Esophagus (tissue), 2 donors: ENCODE measurements around the gene S100Z. TPM values are rescaled to one million over a fixed set of nuclear protein-coding genes. Genes with fewer than 3 reads are reported as not detected.
"Not testable (repeated sequence)": the region's sequence is repeated elsewhere in the genome, so short reads cannot be mapped to it uniquely, and the experiment has no call there.

ENCODE experiments used
- H3K27ac ChIP-seq, 2 donors: one replicate each; pipeline ENCODE4 v1.5.1; 2013; ENCODE audit warnings: low read depth in 2 of 2, mild to moderate bottlenecking in 2 of 2, inconsistent platforms in 1 of 2, low read length in 1 of 2, moderate library complexity in 1 of 2
- H3K27me3 ChIP-seq, 2 donors: one replicate each; pipeline ENCODE4 v1.6.1; 2013; ENCODE audit warnings: low read length in 2 of 2, control low read depth in 1 of 2, mild to moderate bottlenecking in 1 of 2; ENCODE audit not compliant: insufficient read depth in 2 of 2, control insufficient read depth in 1 of 2
- H3K36me3 ChIP-seq, 2 donors: one replicate each; pipeline ENCODE4 v1.6.1; 2013; ENCODE audit warnings: low read length in 1 of 2; ENCODE audit not compliant: control insufficient read depth in 2 of 2, insufficient read depth in 2 of 2
- H3K4me1 ChIP-seq, 2 donors: one replicate each; pipeline ENCODE4 v1.6.1; 2013; ENCODE audit warnings: low read length in 1 of 2; ENCODE audit not compliant: control insufficient read depth in 2 of 2, insufficient read depth in 2 of 2
- H3K4me3 ChIP-seq, 2 donors: one replicate each; pipeline ENCODE4 v1.5.1; 2013; ENCODE audit warnings: low read length in 2 of 2, mild to moderate bottlenecking in 2 of 2, low read depth in 1 of 2, moderate library complexity in 1 of 2
- H3K9me3 ChIP-seq, 2 donors: one replicate each; pipeline ENCODE4 v1.6.1; 2013; ENCODE audit warnings: mild to moderate bottlenecking in 2 of 2, low read depth in 1 of 2, low read length in 1 of 2, moderate library complexity in 1 of 2; ENCODE audit not compliant: control insufficient read depth in 2 of 2, insufficient read depth in 1 of 2
- WGBS, 2 donors: extraction: QIAGEN DNeasy Blood & Tissue Kit; methylation state at CpG; one replicate each; pipeline ENCODE4 v1.1.7; 2013; 5-methylcytosine and 5-hydroxymethylcytosine counted together
- polyA plus RNA-seq, 2 donors: library from polyadenylated mRNA; stranded (reverse); fragments of 200-250 nt; gene quantifications; one replicate each; pipeline ENCODE4 v1.2.3, GENCODE V29; 2013
- donor health status: healthy with polysubstance abuse.
- donor health status: Bipolar disorder and iron deficiency.

S100Z gene
- polyA plus RNA-seq, 2 donors = 0.02 TPM; not detected in 1

DNA sequence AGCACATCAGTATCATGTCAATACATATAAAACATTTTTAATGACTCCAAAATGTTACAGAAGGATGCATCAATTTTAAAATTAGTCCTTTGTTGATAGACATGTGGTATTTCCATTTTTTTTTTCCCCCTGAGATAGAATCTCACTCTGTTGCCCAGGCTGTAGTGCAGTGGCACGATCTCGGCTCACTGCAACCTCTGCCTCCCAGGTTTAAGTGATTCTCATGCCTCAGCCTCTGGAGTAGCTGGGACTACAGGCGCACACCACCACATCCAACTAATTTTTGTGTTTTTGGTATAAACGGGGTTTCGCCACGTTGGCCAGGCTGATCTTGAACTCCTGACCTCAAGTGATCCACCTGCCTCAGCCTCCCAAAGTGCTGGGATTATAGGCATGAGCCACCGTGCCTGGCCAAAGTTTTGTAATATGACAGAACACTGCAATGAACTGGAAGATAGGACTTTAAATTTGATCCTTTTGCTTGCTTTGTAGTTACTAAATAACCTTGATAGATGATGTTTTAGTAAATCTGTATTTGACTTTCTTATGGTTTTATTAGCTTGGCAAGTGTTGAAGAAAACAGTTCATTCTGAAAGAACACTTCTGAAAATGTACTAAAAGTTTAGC lies 27.6 kb upstream of the S100Z start:
- H3K4me1 ChIP-seq, H3K36me3 ChIP-seq, H3K9me3 ChIP-seq, H3K27me3 ChIP-seq, H3K27ac ChIP-seq, H3K4me3 ChIP-seq: not testable (repeated sequence)
- 82 to 84% methylated on average over 7 of the region's 7 CpGs for WGBS, 2 donors

DNA sequence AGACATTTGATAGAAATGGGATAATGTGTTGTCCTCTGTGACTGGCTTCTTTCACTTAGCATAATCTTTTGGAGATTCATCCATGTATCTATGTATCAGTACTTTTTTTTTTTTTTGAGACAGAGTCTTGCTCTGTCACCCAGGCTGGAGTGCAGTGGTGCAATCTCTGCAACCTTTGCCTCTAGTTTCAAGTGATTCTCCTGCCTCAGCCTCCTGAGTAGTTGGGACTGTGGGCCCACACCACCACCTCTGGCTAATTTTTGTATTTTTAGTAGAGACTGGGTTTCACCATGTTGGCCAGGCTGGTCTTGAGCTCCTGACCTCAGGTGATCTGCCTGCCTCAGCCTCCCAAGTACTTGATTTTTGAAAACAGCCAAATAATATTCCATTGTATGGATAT lies 23.4 kb upstream of the S100Z start:
- not testable (repeated sequence) for H3K27me3 ChIP-seq, H3K9me3 ChIP-seq, H3K36me3 ChIP-seq, H3K27ac ChIP-seq, H3K4me3 ChIP-seq, H3K4me1 ChIP-seq

DNA sequence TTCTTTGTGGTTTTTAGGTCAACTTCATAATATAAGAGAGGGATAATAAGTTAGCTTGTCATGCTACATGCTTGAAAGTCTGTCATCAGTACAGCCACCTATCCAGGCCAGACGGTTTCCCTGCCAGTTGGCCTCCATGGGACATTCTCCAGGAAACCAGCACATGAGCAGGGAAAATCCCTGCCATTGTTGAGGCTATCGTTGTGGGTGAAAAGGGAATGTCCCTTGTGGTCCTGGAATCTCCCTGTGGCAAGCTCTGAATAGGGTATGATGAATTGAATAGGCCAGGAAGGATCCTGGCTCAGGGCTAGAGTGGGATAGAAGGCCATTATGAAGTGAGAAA lies 18.7 kb upstream of the S100Z start:
- no peaks in the 10 kb centered on the region for H3K27me3 ChIP-seq
- H3K9me3 ChIP-seq = no peaks in the 10 kb centered on the region
- no peak overlapping the region for H3K4me3 ChIP-seq
- peaks cover 3% of the 10 kb centered on the region in 2 donors for H3K36me3 ChIP-seq
- H3K4me1 ChIP-seq = no peaks in the 10 kb centered on the region
- no peak overlapping the region for H3K27ac ChIP-seq
- WGBS, 2 donors = 25 to 41% methylated on average over 2 of the region's 2 CpGs

DNA sequence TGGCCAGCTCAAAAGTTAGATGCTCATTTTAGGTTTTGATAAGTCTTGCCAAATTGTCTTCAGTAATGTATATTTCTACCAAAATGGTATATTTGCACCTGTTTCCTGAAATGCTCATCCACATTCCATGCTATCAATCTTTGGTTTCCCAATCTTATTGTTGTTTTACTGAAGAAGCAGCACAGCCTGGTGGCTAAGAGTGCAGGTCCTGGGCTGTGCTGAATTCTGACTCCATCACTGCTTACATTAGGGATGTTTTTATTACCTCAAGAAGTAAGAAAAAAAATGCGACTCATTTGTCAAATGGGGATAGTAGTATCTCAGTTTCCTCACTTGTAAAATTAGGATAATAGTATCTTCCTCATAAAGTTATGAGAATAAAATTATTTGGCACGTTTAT lies 13.6 kb upstream of the S100Z start:
- Histone ChIP-seq H3K27me3 (no peaks in the 10 kb centered on the region), H3K27ac (no peak overlapping the region), H3K36me3 (peaks cover 3% of the 10 kb centered on the region in 2 donors), H3K4me1 (no peaks in the 10 kb centered on the region), H3K9me3 (no peaks in the 10 kb centered on the region), H3K4me3 (no peak overlapping the region)
- 88 to 90% methylated on average over 2 of the region's 2 CpGs for WGBS, 2 donors

DNA sequence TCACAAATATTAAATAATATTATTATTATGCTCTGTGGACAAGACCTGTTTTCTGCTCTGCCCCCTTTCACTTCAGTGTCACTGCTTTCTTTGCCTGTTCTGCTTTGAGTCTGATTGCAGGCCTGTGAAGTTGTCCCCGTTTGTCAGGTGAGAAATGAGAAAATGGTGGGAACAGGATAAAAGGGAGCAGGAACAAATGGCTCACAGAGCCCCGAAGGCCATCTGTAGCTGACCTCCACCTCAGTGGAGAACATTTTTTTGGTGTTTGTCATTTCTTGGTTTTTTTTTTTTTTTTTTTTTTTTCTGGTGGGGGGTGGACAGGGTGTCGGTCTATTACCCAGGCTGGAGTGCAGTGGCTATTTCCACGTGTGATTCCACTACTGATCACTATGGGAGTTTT lies 13.2 kb upstream of the S100Z start:
- peaks cover 3% of the 10 kb centered on the region in 2 donors for H3K36me3 ChIP-seq
- H3K4me3 ChIP-seq = no peak overlapping the region
- H3K4me1 ChIP-seq = no peaks in the 10 kb centered on the region
- WGBS, 2 donors = 76 to 79% methylated on average over 4 of the region's 4 CpGs
- H3K27ac ChIP-seq = no peak overlapping the region
- H3K27me3 ChIP-seq = no peaks in the 10 kb centered on the region
- H3K9me3 ChIP-seq = no peaks in the 10 kb centered on the region

DNA sequence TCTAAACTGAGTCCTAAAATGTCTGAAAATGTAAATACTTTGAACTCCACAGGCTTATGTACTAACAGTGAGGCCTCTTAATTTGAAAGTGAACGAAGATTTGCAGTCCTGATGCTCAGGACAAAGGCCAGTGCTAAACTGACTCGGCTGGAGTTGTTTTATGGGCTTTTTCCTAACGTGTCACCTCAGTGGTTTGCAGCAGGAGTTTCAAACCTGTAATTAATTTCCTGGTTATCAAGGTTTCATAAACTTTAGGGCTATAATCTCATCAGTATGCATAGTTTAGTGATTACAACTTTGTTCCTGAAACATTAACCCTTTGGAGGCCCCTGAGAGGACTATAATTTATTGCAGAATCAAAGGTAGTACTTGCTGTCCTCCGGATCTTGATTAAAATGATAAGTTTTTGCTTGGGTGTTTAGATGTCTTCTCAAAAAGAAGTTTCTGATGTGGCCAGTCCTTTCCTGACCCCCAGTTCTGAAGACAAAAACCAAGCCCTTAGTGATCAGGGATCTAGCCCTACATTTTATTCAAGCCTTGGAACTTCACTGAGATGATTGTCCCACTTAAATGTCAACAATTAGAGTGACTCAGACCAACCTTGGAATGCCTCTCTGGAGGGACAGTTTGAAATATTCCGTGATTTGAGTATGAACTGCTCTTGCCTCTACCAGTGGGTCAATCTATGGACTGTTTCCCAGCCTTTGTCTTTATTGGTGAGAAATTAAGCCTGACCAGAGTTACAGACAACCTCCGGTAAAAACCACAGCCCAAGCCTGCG lies 11.1 kb upstream of the S100Z start:
- H3K27ac ChIP-seq = no peak overlapping the region
- no peaks in the 10 kb centered on the region for H3K4me1 ChIP-seq
- H3K36me3 ChIP-seq = peaks cover 2 to 3% of the 10 kb centered on the region in 2 donors
- no peak overlapping the region for H3K4me3 ChIP-seq
- H3K27me3 ChIP-seq = no peaks in the 10 kb centered on the region
- WGBS, 2 donors = 64 to 67% methylated on average over 7 of the region's 7 CpGs
- no peaks in the 10 kb centered on the region for H3K9me3 ChIP-seq

DNA sequence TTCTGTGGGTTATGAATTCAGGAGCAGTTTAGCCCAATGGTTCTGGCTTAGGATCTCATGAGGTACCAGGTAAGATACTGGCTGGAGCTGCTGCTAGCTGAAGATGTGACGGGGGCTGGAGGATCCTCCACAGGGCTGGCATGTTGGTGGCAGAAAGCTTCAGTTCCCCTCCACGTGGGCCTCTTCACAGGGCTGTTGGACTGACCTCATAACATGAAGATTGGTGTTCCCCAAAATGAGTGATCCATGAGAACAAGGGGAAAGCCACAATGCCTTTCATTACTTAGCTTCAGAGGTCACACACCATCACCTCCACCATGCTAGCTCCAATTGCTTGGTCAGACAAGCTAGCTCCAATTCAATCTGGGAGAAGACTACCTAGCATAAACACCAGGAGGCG lies 8.5 kb upstream of the S100Z start:
- no peaks in the 10 kb centered on the region for H3K9me3 ChIP-seq
- H3K4me3 ChIP-seq = no peak overlapping the region
- H3K27me3 ChIP-seq = no peaks in the 10 kb centered on the region
- no peaks in the 10 kb centered on the region for H3K4me1 ChIP-seq
- no peak overlapping the region for H3K27ac ChIP-seq
- no peaks in the 10 kb centered on the region for H3K36me3 ChIP-seq
- WGBS, 2 donors = 81 to 89% methylated on average over 3 of the region's 3 CpGs

DNA sequence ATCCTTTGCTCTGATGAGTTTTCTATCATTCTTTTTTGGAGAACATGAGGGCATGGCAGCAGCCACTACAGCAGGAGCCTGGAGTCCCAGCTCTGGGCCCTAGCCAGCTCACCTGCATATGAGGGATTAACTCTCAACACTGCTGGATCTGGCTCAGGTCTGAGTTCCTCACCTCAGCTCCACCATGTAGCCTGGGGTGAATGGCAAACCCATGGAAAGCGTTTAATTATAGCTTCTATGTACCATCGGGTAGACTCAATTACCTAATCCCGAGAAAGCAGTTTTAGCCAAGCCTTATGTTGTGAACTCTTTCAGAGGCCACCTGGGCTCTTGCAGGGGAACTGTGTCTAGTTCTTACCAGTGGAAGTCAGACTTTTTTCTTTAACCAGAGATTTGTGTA lies 3.9 kb upstream of the S100Z start:
- H3K27ac ChIP-seq = no peak overlapping the region
- H3K4me3 ChIP-seq = no peak overlapping the region
- H3K4me1 ChIP-seq = no peaks in the 10 kb centered on the region
- WGBS, 2 donors = 53 to 65% methylated on average over 3 of the region's 3 CpGs
- H3K36me3 ChIP-seq = no peaks in the 10 kb centered on the region
- H3K9me3 ChIP-seq = no peaks in the 10 kb centered on the region
- H3K27me3 ChIP-seq = no peaks in the 10 kb centered on the region

DNA sequence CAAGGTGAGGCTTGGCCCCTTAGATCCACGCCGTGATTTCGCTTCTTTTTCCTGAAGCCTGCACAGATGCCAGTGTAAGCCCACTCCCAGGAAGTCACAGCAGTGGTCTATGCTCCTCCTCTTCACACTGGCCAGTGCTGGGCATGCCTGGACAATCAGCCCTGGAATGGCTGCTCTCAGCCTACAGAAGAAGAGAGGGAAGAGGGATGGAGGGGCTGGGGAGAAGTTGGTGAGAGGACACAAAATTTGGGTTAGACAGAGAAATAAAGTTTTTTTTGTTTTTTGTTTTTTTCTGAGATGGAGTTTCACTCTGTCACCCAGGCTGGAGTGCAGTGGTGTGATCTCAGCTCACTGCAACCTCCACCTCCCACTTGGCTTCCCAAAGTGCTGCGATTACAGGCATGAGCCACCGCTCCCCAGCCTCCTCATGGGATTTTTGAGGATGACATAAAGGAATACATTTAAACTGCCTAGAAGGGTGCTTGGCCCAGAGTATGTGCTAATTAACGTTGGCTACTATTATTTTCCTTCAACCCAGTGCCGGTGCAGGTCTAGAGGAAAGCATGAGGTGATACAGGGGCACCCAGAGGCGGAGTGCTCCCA lies 830 bp downstream of the S100Z start:
- Histone ChIP-seq H3K4me3 (no peak overlapping the region), H3K36me3 (no peaks in the 10 kb centered on the region), H3K9me3 (no peaks in the 10 kb centered on the region), H3K4me1 (no peaks in the 10 kb centered on the region), H3K27me3 (no peaks in the 10 kb centered on the region), H3K27ac (no peak overlapping the region)
- WGBS, 2 donors = 85 to 86% methylated on average over 8 of the region's 8 CpGs
